Left ventricle myocardium superior (tissue), 1 donor: ENCODE measurements around the gene ZBTB8OS. TPM values are rescaled to one million over a fixed set of nuclear protein-coding genes. Genes with fewer than 3 reads are reported as not detected.
"Not testable (repeated sequence)": the region's sequence is repeated elsewhere in the genome, so short reads cannot be mapped to it uniquely, and the experiment has no call there.

Experiments
- ATAC-seq: fragments of 200-7000 bp; cut with Tn5 transposase; one replicate; pipeline ENCODE4 v1.9.1; 2020; ENCODE audit warnings: mild to moderate bottlenecking, moderate library complexity
- DNase-seq: peaks from one replicate; pipeline ENCODE4 v3.0.0-alpha.2; 2020
- intact Hi-C: fragments of 100-400 bp; cut with micrococcal nuclease; formaldehyde crosslinking; loops from one replicate; pipeline ENCODE4 v1.11.0; 2022
- total RNA-seq: library from RNA; stranded (reverse); fragmentation: NEBNext Ultra II Directional; extraction: Animal tissue kit (Norgen Biotek cat#: 25700); gene quantifications from one replicate; pipeline ENCODE4 v1.2.1, GENCODE V29; 2021
- donor health status: DM: no; HTN: yes; CAD: no; lungs with severe emphysema.

ZBTB8OS gene
- total RNA-seq, 1 donor from 2014 or later = 34.5 TPM

GRCh38 chr1:32652244-32652962, 2.1 kb upstream of the ZBTB8OS start:
- ATAC-seq = no peak
- DNase-seq = no peak
- intact Hi-C loops = no loop called here

GRCh38 chr1:32651461-32652073, 1.2 kb upstream of the ZBTB8OS start:
- ATAC-seq = peak; percentile 13
- no peak for DNase-seq
- intact Hi-C loops = no loop called here

- DNase-seq (peak; percentile 99), ATAC-seq (peak; percentile 97)
- intact Hi-C loops = no loop called here
These were observed 556 bp upstream of the ZBTB8OS start, which contains the start of gene RBBP4 for GRCh38 chr1:32650752-32651460. Gene RBBP4, plus strand, starts transcription at chr1:32651208. Its CDS starts 99 bp downstream, at chr1:32651307.

GRCh38 chr1:32647308-32648134, 2.8 kb downstream of the ZBTB8OS start:
- intact Hi-C loops = no loop called here

GRCh38 chr1:32644426-32644825, 5.9 kb downstream of the ZBTB8OS start:
- no peak for ATAC-seq
- intact Hi-C loops = no loop called here
- DNase-seq = no peak

More at GRCh38 chr1:32647308-32648134, 2.8 kb downstream of the ZBTB8OS start:
- DNase-seq (no peak), ATAC-seq (no peak)

GRCh38 chr1:32642292-32642827, 8.0 kb downstream of the ZBTB8OS start:
- intact Hi-C loops, DNase-seq, ATAC-seq: not testable (repeated sequence)

GRCh38 chr1:32639489-32640075, 10.8 kb downstream of the ZBTB8OS start:
- DNase-seq = no peak

GRCh38 chr1:32636914-32637645, 13.3 kb downstream of the ZBTB8OS start:
- no peak for DNase-seq
- no peak for ATAC-seq
- intact Hi-C loops = no loop called here

More at GRCh38 chr1:32639489-32640075, 10.8 kb downstream of the ZBTB8OS start:
- no peak for ATAC-seq
- intact Hi-C loops = no loop called here

GRCh38 chr1:32635508-32636277, 14.7 kb downstream of the ZBTB8OS start:
- intact Hi-C loops = no loop called here
- no peak for DNase-seq
- ATAC-seq = no peak

GRCh38 chr1:32632829-32633228, 17.5 kb downstream of the ZBTB8OS start:
- intact Hi-C loops = no loop called here
- no peak for ATAC-seq

GRCh38 chr1:32630173-32630572, 20.2 kb downstream of the ZBTB8OS start:
- intact Hi-C loops, DNase-seq, ATAC-seq: not testable (repeated sequence)

More at GRCh38 chr1:32632829-32633228, 17.5 kb downstream of the ZBTB8OS start:
- no peak for DNase-seq

- ATAC-seq (no peak), DNase-seq (no peak)
- intact Hi-C loops = no loop called here
These were observed 22.7 kb downstream of the ZBTB8OS start for GRCh38 chr1:32627596-32628162.

- ATAC-seq = no peak
- DNase-seq = no peak
- intact Hi-C loops = no loop called here
These were observed 24.2 kb downstream of the ZBTB8OS start for GRCh38 chr1:32626176-32626575.

GRCh38 chr1:32623775-32624174, 26.6 kb downstream of the ZBTB8OS start:
- intact Hi-C loops = no loop called here

GRCh38 chr1:32622806-32623681, 27.3 kb downstream of the ZBTB8OS start:
- DNase-seq (no peak), ATAC-seq (no peak)
- intact Hi-C loops = no loop called here

More at GRCh38 chr1:32623775-32624174, 26.6 kb downstream of the ZBTB8OS start:
- ATAC-seq = no peak
- no peak for DNase-seq

- no peak for DNase-seq
- no peak for ATAC-seq
- intact Hi-C loops = no loop called here
These were observed 28.1 kb downstream of the ZBTB8OS start for GRCh38 chr1:32622205-32622604.
